Mesendoderm (in vitro differentiated cells): ENCODE data around the gene EFNA3.

ENCODE experiments used
- DNase-seq: peaks from one replicate; pipeline ENCODE4 v3.0.0; 2013
- H2AK5ac ChIP-seq: 2 replicates; pipeline ENCODE4 v1.6.1; 2013; ENCODE audit warnings: low read length, inconsistent platforms
- H2BK120ac ChIP-seq: 2 replicates; pipeline ENCODE4 v1.6.1; 2013; ENCODE audit warnings: low read depth, mild to moderate bottlenecking, low read length, moderate library complexity, mixed read lengths
- H2BK15ac ChIP-seq: replicated peaks from 2 replicates; pipeline ENCODE4 v1.6.1; 2013; ENCODE audit warnings: low read depth, mild to moderate bottlenecking, moderate library complexity
- H2BK5ac ChIP-seq: 2 replicates; pipeline ENCODE4 v1.6.1; 2013; ENCODE audit warnings: low read length, inconsistent platforms
- H3K18ac ChIP-seq: 2 replicates; pipeline ENCODE4 v1.6.1; 2013; ENCODE audit warnings: mild to moderate bottlenecking, low read length, mixed read lengths
- H3K23ac ChIP-seq: one replicate; pipeline ENCODE4 v1.6.1; 2013; ENCODE audit warnings: low read length
- H3K27ac ChIP-seq: 2 replicates; pipeline ENCODE4 v1.5.1; 2013; ENCODE audit warnings: low read depth, mild to moderate bottlenecking, inconsistent platforms, low read length, moderate library complexity
- H3K27me3 ChIP-seq: 2 replicates; pipeline ENCODE4 v1.6.1; 2013; ENCODE audit warnings: low read length, control low read depth, mild to moderate bottlenecking, inconsistent platforms; ENCODE audit not compliant: insufficient read depth, poor library complexity
- H3K36me3 ChIP-seq: 2 replicates; pipeline ENCODE4 v1.6.1; 2013; ENCODE audit warnings: low read length, inconsistent platforms; ENCODE audit not compliant: control insufficient read depth, insufficient read depth
- H3K4ac ChIP-seq: one replicate; pipeline ENCODE4 v1.6.1; 2013; ENCODE audit warnings: low read depth, mild to moderate bottlenecking, low read length, moderate library complexity
- H3K4me1 ChIP-seq: 2 replicates; pipeline ENCODE4 v1.6.1; 2013; ENCODE audit warnings: low read depth, low read length, inconsistent platforms; ENCODE audit not compliant: control insufficient read depth
- H3K4me2 ChIP-seq: 2 replicates; pipeline ENCODE4 v1.6.1; 2013; ENCODE audit warnings: low read length
- H3K4me3 ChIP-seq: 2 replicates; pipeline ENCODE4 v1.5.1; 2013; ENCODE audit warnings: mild to moderate bottlenecking, low read length
- H3K56ac ChIP-seq: one replicate; pipeline ENCODE4 v1.6.1; 2013; ENCODE audit warnings: low read length
- H3K79me1 ChIP-seq: 2 replicates; pipeline ENCODE4 v1.6.1; 2013; ENCODE audit warnings: low read length, inconsistent platforms
- H3K79me2 ChIP-seq: 2 replicates; pipeline ENCODE4 v1.6.1; 2013; ENCODE audit warnings: mild to moderate bottlenecking, low read length; ENCODE audit not compliant: control insufficient read depth, insufficient read depth
- H3K9ac ChIP-seq: 2 replicates; pipeline ENCODE4 v1.6.1; 2013; ENCODE audit warnings: low read length, inconsistent platforms
- H4K5ac ChIP-seq: one replicate; pipeline ENCODE4 v1.6.1; 2013; ENCODE audit warnings: low read length
- H4K8ac ChIP-seq: one replicate; pipeline ENCODE4 v1.6.1; 2013; ENCODE audit warnings: low read depth, mild to moderate bottlenecking, control low read depth, low read length, moderate library complexity
- WGBS: extraction: QIAGEN DNeasy Blood & Tissue Kit; methylation state at CpG from one replicate; pipeline ENCODE4 v1.1.7; 2013; ENCODE audit warnings: low lambda C conversion rate, missing lambda C conversion rate; ENCODE audit not compliant: insufficient coverage; ENCODE audit errors: extremely low coverage; 5-methylcytosine and 5-hydroxymethylcytosine counted together

Gene EFNA3

GRCh38 chr1:155043793-155044192, 34.8 kb upstream of the EFNA3 start:
- no peak for DNase-seq
- no peak overlapping the region for H2BK5ac ChIP-seq
- H2BK15ac ChIP-seq = no peak overlapping the region
- H3K18ac ChIP-seq = no peak overlapping the region
- H3K27ac ChIP-seq = no peak overlapping the region
- H4K5ac ChIP-seq = no peak overlapping the region
- no peak overlapping the region for H3K23ac ChIP-seq
- no peak overlapping the region for H3K9ac ChIP-seq
- H3K4me2 ChIP-seq = no peak overlapping the region
- H2BK120ac ChIP-seq = no peak overlapping the region
- no peak overlapping the region for H3K4ac ChIP-seq
- no peaks in the 10 kb centered on the region for H3K36me3 ChIP-seq
- no peak overlapping the region for H2AK5ac ChIP-seq
- no peaks in the 10 kb centered on the region for H3K79me1 ChIP-seq
- H3K79me2 ChIP-seq = no peaks in the 10 kb centered on the region
- no peak overlapping the region for H3K56ac ChIP-seq
- no peak overlapping the region for H4K8ac ChIP-seq
- H3K27me3 ChIP-seq = no peaks in the 10 kb centered on the region
- no peak overlapping the region for H3K4me3 ChIP-seq
- peaks cover 2% of the 10 kb centered on the region for H3K4me1 ChIP-seq
- WGBS = no CpG with 5 or more reads among the region's 3 CpGs

GRCh38 chr1:155044365-155044764, 34.3 kb upstream of the EFNA3 start:
- H3K4me1 ChIP-seq = peaks cover 2% of the 10 kb centered on the region
- H2BK5ac ChIP-seq = no peak overlapping the region
- no peak overlapping the region for H3K27ac ChIP-seq

DNA sequence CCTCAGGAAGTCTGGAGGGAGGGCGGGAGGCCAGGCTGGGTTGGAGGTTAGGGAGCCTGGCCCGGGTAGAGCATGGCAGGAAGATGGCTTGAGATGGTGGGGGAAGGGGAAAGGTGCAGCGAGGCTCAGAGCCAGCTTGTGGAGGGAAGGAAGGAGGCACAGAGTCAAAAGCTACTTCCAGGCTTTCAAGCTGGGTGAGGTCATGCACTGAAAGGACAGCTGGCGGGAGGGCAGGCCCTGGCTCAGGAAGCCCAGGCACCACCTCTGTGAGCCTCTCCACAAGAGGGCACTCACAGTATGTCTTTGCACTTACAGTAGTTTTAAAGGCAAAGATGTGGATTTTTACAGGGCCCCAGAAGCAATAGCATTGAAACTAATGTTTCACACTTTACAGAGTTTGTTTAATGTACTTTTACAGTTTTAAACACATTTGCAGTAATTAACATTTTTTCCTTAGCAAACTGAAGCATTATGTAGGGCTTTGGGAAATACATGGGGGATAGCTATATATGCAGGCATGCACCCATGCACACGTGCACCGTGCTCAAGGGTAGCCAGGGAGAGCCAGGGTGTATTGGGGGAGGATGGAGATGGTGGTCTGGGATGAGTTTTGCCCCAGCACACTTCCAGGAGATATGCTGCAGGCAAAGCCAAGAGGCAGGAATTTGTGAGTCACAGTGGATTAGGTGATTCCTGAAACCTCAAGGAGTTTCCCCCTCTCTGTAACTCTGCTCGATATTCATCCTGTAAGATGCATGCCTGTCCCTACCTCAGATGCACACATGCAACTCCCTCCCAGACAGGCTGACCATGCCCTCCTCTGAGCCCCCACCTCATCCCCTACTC, 33.6 kb upstream of the EFNA3 start:
- peak; percentile 95 for DNase-seq
- peak overlapping the region; percentile 83 for H3K56ac ChIP-seq
- no peak overlapping the region for H4K5ac ChIP-seq
- no peak overlapping the region for H2BK15ac ChIP-seq
- H2AK5ac ChIP-seq = no peak overlapping the region
- no peak overlapping the region for H2BK120ac ChIP-seq
- no peaks in the 10 kb centered on the region for H3K79me1 ChIP-seq
- H3K27me3 ChIP-seq = no peaks in the 10 kb centered on the region
- H3K27ac ChIP-seq = no peak overlapping the region
- WGBS = no CpG with 5 or more reads among the region's 7 CpGs
- H3K79me2 ChIP-seq = no peaks in the 10 kb centered on the region
- no peak overlapping the region for H3K18ac ChIP-seq
- H4K8ac ChIP-seq = no peak overlapping the region
- no peaks in the 10 kb centered on the region for H3K36me3 ChIP-seq
- peaks cover 6% of the 10 kb centered on the region for H3K4me1 ChIP-seq
- no peak overlapping the region for H3K23ac ChIP-seq
- no peak overlapping the region for H3K4ac ChIP-seq
- no peak overlapping the region for H2BK5ac ChIP-seq
- no peak overlapping the region for H3K4me2 ChIP-seq
- no peak overlapping the region for H3K4me3 ChIP-seq
- H3K9ac ChIP-seq = peak overlapping the region; percentile 29

More at GRCh38 chr1:155044365-155044764, 34.3 kb upstream of the EFNA3 start:
- H3K18ac ChIP-seq = no peak overlapping the region
- no peak overlapping the region for H4K5ac ChIP-seq
- H3K27me3 ChIP-seq = no peaks in the 10 kb centered on the region
- DNase-seq = no peak
- H3K9ac ChIP-seq = peak overlapping the region; percentile 29
- no peak overlapping the region for H3K4me3 ChIP-seq
- H4K8ac ChIP-seq = no peak overlapping the region
- no peak overlapping the region for H2BK120ac ChIP-seq
- no peaks in the 10 kb centered on the region for H3K79me1 ChIP-seq
- no peak overlapping the region for H3K4ac ChIP-seq
- H2BK15ac ChIP-seq = no peak overlapping the region
- no CpG with 5 or more reads among the region's 6 CpGs for WGBS
- no peak overlapping the region for H3K4me2 ChIP-seq
- no peaks in the 10 kb centered on the region for H3K79me2 ChIP-seq
- no peaks in the 10 kb centered on the region for H3K36me3 ChIP-seq
- H2AK5ac ChIP-seq = no peak overlapping the region
- no peak overlapping the region for H3K23ac ChIP-seq
- peak overlapping the region; percentile 83 for H3K56ac ChIP-seq

GRCh38 chr1:155048449-155049334, 29.9 kb upstream of the EFNA3 start:
- WGBS = no CpG with 5 or more reads among the region's 8 CpGs
- Histone ChIP-seq H3K9ac (no peak overlapping the region), H2BK15ac (no peak overlapping the region), H3K79me2 (no peaks in the 10 kb centered on the region), H3K18ac (no peak overlapping the region), H3K4me1 (peaks cover 8% of the 10 kb centered on the region), H4K8ac (no peak overlapping the region), H3K4me2 (no peak overlapping the region), H2AK5ac (no peak overlapping the region), H3K4me3 (no peak overlapping the region), H3K79me1 (no peaks in the 10 kb centered on the region), H3K36me3 (no peaks in the 10 kb centered on the region), H3K27ac (no peak overlapping the region), H2BK5ac (no peak overlapping the region), H4K5ac (no peak overlapping the region), H3K27me3 (no peaks in the 10 kb centered on the region), H3K4ac (no peak overlapping the region), H3K23ac (no peak overlapping the region), H3K56ac (no peak overlapping the region), H2BK120ac (no peak overlapping the region)
- no peak for DNase-seq

GRCh38 chr1:155049651-155050559, 28.7 kb upstream of the EFNA3 start:
- no peak for DNase-seq
- Histone ChIP-seq H3K27me3 (no peaks in the 10 kb centered on the region), H4K5ac (no peak overlapping the region), H3K9ac (peak overlapping the region; percentile 66), H3K4me1 (peaks cover 6% of the 10 kb centered on the region), H3K4ac (no peak overlapping the region), H3K56ac (peak overlapping the region; percentile 58), H3K79me2 (no peaks in the 10 kb centered on the region), H3K23ac (no peak overlapping the region), H3K27ac (no peak overlapping the region), H3K18ac (no peak overlapping the region), H2BK15ac (no peak overlapping the region), H3K36me3 (no peaks in the 10 kb centered on the region), H2BK120ac (no peak overlapping the region), H4K8ac (no peak overlapping the region), H2BK5ac (no peak overlapping the region), H3K79me1 (no peaks in the 10 kb centered on the region), H3K4me3 (no peak overlapping the region), H2AK5ac (peak overlapping the region; percentile 28), H3K4me2 (peak overlapping the region; percentile 5)
- no CpG with 5 or more reads among the region's 10 CpGs for WGBS
